Keratinocyte (primary cell): Measurements from ENCODE around the gene ALPI. TPM values are rescaled to one million over a fixed set of nuclear protein-coding genes. Genes with fewer than 3 reads are reported as not detected.

ENCODE experiments used
- DNase-seq: peaks from one replicate; pipeline ENCODE4 v3.0.0-alpha.2; 2011; ENCODE audit warnings: low read depth, missing footprints, low spot score
- FAIRE-seq: peaks from 2 replicates; lab custom pipeline; 2011; peaks lifted over from hg19 to GRCh38; lab: Jason Lieb, UNC
- H2AFZ ChIP-seq: 2 replicates; pipeline ENCODE4 v1.6.0; 2012; ENCODE audit warnings: low read length, control low read depth, inconsistent platforms; ENCODE audit not compliant: control insufficient read depth
- H3K27ac ChIP-seq: 2 replicates; pipeline ENCODE4 v1.5.1; 2011; ENCODE audit warnings: low read length; ENCODE audit not compliant: control insufficient read depth, insufficient read depth
- H3K27me3 ChIP-seq: 3 replicates; pipeline ENCODE4 v1.6.0; 2011; ENCODE audit warnings: low read length; ENCODE audit not compliant: control insufficient read depth, insufficient read depth; ENCODE audit errors: extremely low read depth
- H3K36me3 ChIP-seq, 2 experiments: 2 replicates in 1 of 2; 3 replicates in 1 of 2; pipeline ENCODE4 v1.5.1; 2011; ENCODE audit warnings: low read length in 2 of 2, mild to moderate bottlenecking in 1 of 2; ENCODE audit not compliant: control insufficient read depth in 2 of 2, insufficient read depth in 2 of 2; ENCODE audit errors: extremely low read depth in 1 of 2
- H3K4me1 ChIP-seq: 3 replicates; pipeline ENCODE4 v1.5.1; 2011; ENCODE audit warnings: low read length; ENCODE audit not compliant: control insufficient read depth, insufficient read depth; ENCODE audit errors: extremely low read depth
- H3K4me2 ChIP-seq: 3 replicates; pipeline ENCODE4 v1.6.0; 2011; ENCODE audit warnings: low read depth, low read length; ENCODE audit not compliant: control insufficient read depth, insufficient read depth; ENCODE audit errors: extremely low read depth
- H3K4me3 ChIP-seq, 3 experiments: fragments of 200-600 bp in 1 of 3; sonication (generic) in 1 of 3; 2 replicates in 2 of 3; 3 replicates in 1 of 3; pipeline ENCODE4 v1.5.1; 2011 to 2016; ENCODE audit warnings: low read length in 3 of 3, mild to moderate bottlenecking in 3 of 3, control low read depth in 2 of 3, inconsistent platforms in 1 of 3, low read depth in 1 of 3, mixed read lengths in 1 of 3, mixed run types in 1 of 3, moderate library complexity in 1 of 3; ENCODE audit not compliant: control insufficient read depth in 2 of 3, insufficient read depth in 2 of 3; ENCODE audit errors: extremely low read depth in 1 of 3
- H3K79me2 ChIP-seq: 2 replicates; pipeline ENCODE4 v1.6.0; 2012; ENCODE audit warnings: low read length; ENCODE audit not compliant: control insufficient read depth, insufficient read depth
- H3K9ac ChIP-seq: 3 replicates; pipeline ENCODE4 v1.6.0; 2011; ENCODE audit warnings: low read length; ENCODE audit not compliant: control insufficient read depth, insufficient read depth; ENCODE audit errors: extremely low read depth
- H3K9me1 ChIP-seq: 3 replicates; pipeline ENCODE4 v1.6.0; 2011; ENCODE audit warnings: low read length; ENCODE audit not compliant: control insufficient read depth, insufficient read depth; ENCODE audit errors: extremely low read depth
- H3K9me3 ChIP-seq: 2 replicates; pipeline ENCODE4 v1.5.1; 2012; ENCODE audit warnings: low read depth, low read length; ENCODE audit not compliant: control insufficient read depth
- H4K20me1 ChIP-seq: 3 replicates; pipeline ENCODE4 v1.6.0; 2011; ENCODE audit warnings: low read length; ENCODE audit not compliant: control insufficient read depth, insufficient read depth; ENCODE audit errors: extremely low read depth
- EZH2 ChIP-seq: IDR thresholded peaks from one replicate; pipeline ENCODE4 v1.6.1; 2012; ENCODE audit warnings: inconsistent platforms, mild to moderate bottlenecking, low read length, moderate library complexity
- dilution Hi-C: fragments of 300-500 bp; cut with MboI; formaldehyde crosslinking; loops from one replicate; pipeline ENCODE4 v1.7.0; 2020; ENCODE audit warnings: low sequenced_read_pairs; ENCODE audit not compliant: extremely low pct_ligation_motif_present
- polyA plus RNA-seq, 5 experiments: library from polyadenylated mRNA; depleted of rRNA in 3 of 5; stranded (reverse) in 3 of 5; stranded (forward) in 1 of 5; unstranded in 1 of 5; fragments of >200 nt; gene quantifications; 1 replicate in 1 of 5; 2 replicates in 3 of 5; 3 replicates in 1 of 5; pipeline versions ENCODE4 v1.2.1 to v1.2.3, GENCODE V29; 2011 to 2012; ENCODE audit warnings: missing spikeins in 2 of 5, low read depth in 1 of 5, low replicate concordance in 1 of 5
- TF ChIP-seq, protein P1 (sequence below), 3 experiments: IDR thresholded peaks in 1 of 3; conservative IDR thresholded peaks in 1 of 3; optimal IDR thresholded peaks in 1 of 3; 2 replicates in 2 of 3; 3 replicates in 1 of 3; pipeline versions ENCODE3 to v1.5.1; 2011; ENCODE audit warnings: low read length in 3 of 3, mild to moderate bottlenecking in 3 of 3, moderate library complexity in 2 of 3, control low read depth in 1 of 3, inconsistent platforms in 1 of 3; ENCODE audit not compliant: insufficient read depth in 2 of 3; ENCODE audit errors: extremely low read depth in 1 of 3

ALPI gene
- polyA plus RNA-seq, 1 donor (not counting 4 experiments of a cell fraction or from before 2014, with no cell fraction given): not detected

- no peak overlapping the region for H2AFZ ChIP-seq
- no peak overlapping the region for H3K4me2 ChIP-seq
- no peaks in the 10 kb centered on the region for H3K36me3 ChIP-seq
- no peaks in the 10 kb centered on the region for H3K9me1 ChIP-seq
- no peak overlapping the region for H3K4me3 ChIP-seq
- no peaks in the 10 kb centered on the region for H3K9me3 ChIP-seq
- peaks cover 17% of the 10 kb centered on the region for H3K27me3 ChIP-seq
- no peaks in the 10 kb centered on the region for H3K4me1 ChIP-seq
- H3K9ac ChIP-seq: no peak overlapping the region
- TF ChIP-seq, protein P1, sequence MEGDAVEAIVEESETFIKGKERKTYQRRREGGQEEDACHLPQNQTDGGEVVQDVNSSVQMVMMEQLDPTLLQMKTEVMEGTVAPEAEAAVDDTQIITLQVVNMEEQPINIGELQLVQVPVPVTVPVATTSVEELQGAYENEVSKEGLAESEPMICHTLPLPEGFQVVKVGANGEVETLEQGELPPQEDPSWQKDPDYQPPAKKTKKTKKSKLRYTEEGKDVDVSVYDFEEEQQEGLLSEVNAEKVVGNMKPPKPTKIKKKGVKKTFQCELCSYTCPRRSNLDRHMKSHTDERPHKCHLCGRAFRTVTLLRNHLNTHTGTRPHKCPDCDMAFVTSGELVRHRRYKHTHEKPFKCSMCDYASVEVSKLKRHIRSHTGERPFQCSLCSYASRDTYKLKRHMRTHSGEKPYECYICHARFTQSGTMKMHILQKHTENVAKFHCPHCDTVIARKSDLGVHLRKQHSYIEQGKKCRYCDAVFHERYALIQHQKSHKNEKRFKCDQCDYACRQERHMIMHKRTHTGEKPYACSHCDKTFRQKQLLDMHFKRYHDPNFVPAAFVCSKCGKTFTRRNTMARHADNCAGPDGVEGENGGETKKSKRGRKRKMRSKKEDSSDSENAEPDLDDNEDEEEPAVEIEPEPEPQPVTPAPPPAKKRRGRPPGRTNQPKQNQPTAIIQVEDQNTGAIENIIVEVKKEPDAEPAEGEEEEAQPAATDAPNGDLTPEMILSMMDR (optimal IDR thresholded peaks at IDR 0.05 in 1 of 3, IDR thresholded peaks at IDR 0.05 in 1 of 3, conservative IDR thresholded peaks at IDR 0.05 in 1 of 3; ENCODE audit: extremely low read depth in 1 of 3, insufficient read depth in 2 of 3, low read length in 3 of 3): no peak
- TF ChIP-seq EZH2: no peak
- H3K79me2 ChIP-seq: no peaks in the 10 kb centered on the region
- no peak overlapping the region for H3K27ac ChIP-seq
- no peak for DNase-seq
- no peak for FAIRE-seq
- no peaks in the 10 kb centered on the region for H4K20me1 ChIP-seq
- dilution Hi-C loops: no loop called here
Observed at GRCh38 chr2:232454630-232455029, 1.3 kb upstream of the ALPI start.

DNA sequence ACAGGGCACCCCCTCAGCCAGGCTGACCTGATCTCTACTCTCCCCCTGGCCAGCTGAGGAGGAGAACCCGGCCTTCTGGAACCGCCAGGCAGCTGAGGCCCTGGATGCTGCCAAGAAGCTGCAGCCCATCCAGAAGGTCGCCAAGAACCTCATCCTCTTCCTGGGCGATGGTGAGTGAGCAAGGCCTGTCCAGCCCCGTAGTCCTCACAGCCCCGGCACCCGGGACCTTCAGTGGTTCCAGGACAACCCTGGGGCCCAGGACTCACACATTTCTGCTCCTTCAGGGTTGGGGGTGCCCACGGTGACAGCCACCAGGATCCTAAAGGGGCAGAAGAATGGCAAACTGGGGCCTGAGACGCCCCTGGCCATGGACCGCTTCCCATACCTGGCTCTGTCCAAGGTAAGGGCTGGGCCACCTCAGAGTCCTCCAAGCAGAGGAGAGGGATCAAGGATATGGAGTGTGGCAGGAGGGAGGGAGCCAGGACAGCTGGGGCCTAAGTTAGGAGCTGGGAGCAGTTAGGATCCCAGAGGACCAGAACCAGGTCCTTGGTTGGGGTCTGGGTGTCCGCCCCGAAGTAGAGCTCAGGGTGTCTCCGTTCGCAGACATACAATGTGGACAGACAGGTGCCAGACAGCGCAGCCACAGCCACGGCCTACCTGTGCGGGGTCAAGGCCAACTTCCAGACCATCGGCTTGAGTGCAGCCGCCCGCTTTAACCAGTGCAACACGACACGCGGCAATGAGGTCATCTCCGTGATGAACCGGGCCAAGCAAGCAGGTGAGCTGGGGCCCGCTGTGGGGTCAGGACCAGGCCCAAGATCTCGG, 555 bp downstream of the ALPI start:
- FAIRE-seq: no peak

More for the DNA sequence above, 555 bp downstream of the ALPI start:
- no peaks in the 10 kb centered on the region for H3K9me1 ChIP-seq
- H3K9me3 ChIP-seq: no peaks in the 10 kb centered on the region
- H3K27me3 ChIP-seq: peaks cover 17% of the 10 kb centered on the region
- dilution Hi-C loops: no loop called here
- no peaks in the 10 kb centered on the region for H4K20me1 ChIP-seq
- DNase-seq: no peak
- H3K27ac ChIP-seq: no peak overlapping the region
- no peaks in the 10 kb centered on the region for H3K36me3 ChIP-seq
- no peak overlapping the region for H3K9ac ChIP-seq
- no peaks in the 10 kb centered on the region for H3K4me1 ChIP-seq
- TF ChIP-seq, protein P1 (optimal IDR thresholded peaks at IDR 0.05 in 1 of 3, IDR thresholded peaks at IDR 0.05 in 1 of 3, conservative IDR thresholded peaks at IDR 0.05 in 1 of 3; ENCODE audit: extremely low read depth in 1 of 3, insufficient read depth in 2 of 3, low read length in 3 of 3): no peak
- TF ChIP-seq EZH2: no peak
- H2AFZ ChIP-seq: no peak overlapping the region
- no peaks in the 10 kb centered on the region for H3K79me2 ChIP-seq
- H3K4me2 ChIP-seq: no peak overlapping the region
- no peak overlapping the region for H3K4me3 ChIP-seq
